ENCODE measurements around the gene KCTD2. TPM values are rescaled to one million over a fixed set of nuclear protein-coding genes. Genes with fewer than 3 reads are reported as not detected.

Gene KCTD2
- total and polyA plus RNA-seq, 2 of the 13 experiments (the other 11 are each of a cell fraction or from before 2014, with no cell fraction given) = 28.3 to 32.6 TPM

GRCh38 chr17:75087182-75087557, 40.1 kb downstream of the KCTD2 start:
- H3K27ac ChIP-seq (ENCODE audit: extremely low read length, insufficient read depth, low read length) = peak overlapping the region; percentile 63
- CTCF ChIA-PET (ENCODE audit: low intra/inter-chr PET ratio, low total read pairs) = interaction anchor here (2.2 kb wide), 1 partner anchor 19 kb away, joined by 7 read pairs; no protein-coding TSS in a partner anchor
- H3K27me3 ChIP-seq (ENCODE audit: control insufficient read depth in 1 of 2, insufficient read depth in 2 of 2, low read length in 2 of 2) = peaks cover 0 to 12% of the 10 kb centered on the region in 2 experiments; a peak in 2 of 5 replicates
- in situ Hi-C loops (cut with HindIII; ENCODE audit: extremely low pct_ligation_motif_present, low pct_unique_long_range_greater_than_20kb) (no loop called here), intact Hi-C loops (cut with micrococcal nuclease; ENCODE audit: unreplicated experiment) (loop anchor here (2.0 to 5.0 kb wide), 2 partner anchors 40 to 52 kb away; partner anchors contain the start of genes ATP5PD and KCTD2)
- no TSS peak for BruUV-seq (replicated peaks)
- peaks cover 97% of the 10 kb centered on the region for H3K4me1 ChIP-seq (ENCODE audit: insufficient read depth, low read length)
- 43% methylated on average over 12 of the region's 12 CpGs for WGBS (ENCODE audit: low lambda C conversion rate)
- no peaks in the 10 kb centered on the region; the same call in 1 of the 2 replicates for H4K20me1 ChIP-seq (ENCODE audit: insufficient read depth, low read length)
- H2AFZ ChIP-seq (ENCODE audit: low read length) = no peak overlapping the region
- H3K79me2 ChIP-seq (ENCODE audit: insufficient read depth, low read length) = no peaks in the 10 kb centered on the region
- POLR2A ChIA-PET = interaction anchor here (0.7 to 3.8 kb wide), 13 partner anchors 8 to 202 kb away, joined by 3 to 20 read pairs (median 12); partner anchors contain the start of genes ARMC7, MRPL58 and SLC25A19
- no peak for FAIRE-seq
- no peaks in the 10 kb centered on the region for H3K9me3 ChIP-seq (ENCODE audit: low read length)
- H3K4me2 ChIP-seq (ENCODE audit: low read depth, low read length) = peak overlapping the region; percentile 90
- H3K36me3 ChIP-seq (replicated peaks in 1 of 2; ENCODE audit: control insufficient read depth in 1 of 2, insufficient read depth in 2 of 2, low read length in 2 of 2) = no peaks in the 10 kb centered on the region
- peak overlapping the region; percentile 66 for H3K9ac ChIP-seq (ENCODE audit: insufficient read depth, low read depth, low read length)
- DNase-seq (ENCODE audit: low spot score) = no peak
- no peak for ATAC-seq
- H3K4me3 ChIP-seq (replicated peaks in 1 of 3; ENCODE audit: insufficient read depth in 1 of 3, low read depth in 2 of 3, low read length in 3 of 3) = peak overlapping the region; percentile 57 to 76 (median 68)
- TF ChIP-seq ZNF530 (CRISPR knock-in tag; IDR thresholded peaks at IDR 0.05; ENCODE audit: low read depth) (no peak), NCOA1 (CRISPR knock-in tag; IDR thresholded peaks at IDR 0.05) (0 out of 2 replicates have a peak, but pooled peaks have one; percentile 59), TBX3 (IDR thresholded peaks at IDR 0.05; ENCODE audit: borderline replicate concordance) (no peak), SKI (IDR thresholded peaks at IDR 0.05; ENCODE audit: partially characterized antibody) (no peak), ZC3H4 (CRISPR knock-in tag; IDR thresholded peaks at IDR 0.05; ENCODE audit: borderline replicate concordance) (peak; percentile 41; the same call in 1 of the 2 replicates), MYC (CRISPR knock-in tag; IDR thresholded peaks at IDR 0.05; ENCODE audit: borderline replicate concordance) (no peak), ZNF546 (CRISPR knock-in tag; conservative IDR thresholded peaks at IDR 0.05) (no peak), ZNF3 (CRISPR knock-in tag; IDR thresholded peaks at IDR 0.05) (no peak), SPEN (CRISPR knock-in tag; IDR thresholded peaks at IDR 0.05; ENCODE audit: low read depth) (peak; percentile 37; the same call in 1 of the 2 replicates), ZNF605 (CRISPR knock-in tag; IDR thresholded peaks at IDR 0.05) (peak; percentile 57; the same call in 1 of the 2 replicates), ZNF792 (CRISPR knock-in tag; IDR thresholded peaks at IDR 0.05) (no peak), ZNF12 (CRISPR knock-in tag; IDR thresholded peaks at IDR 0.05) (no peak), CC2D1A (CRISPR knock-in tag; IDR thresholded peaks at IDR 0.05) (peak; percentile 43; the same call in 1 of the 2 replicates), DMTF1 (CRISPR knock-in tag; IDR thresholded peaks at IDR 0.05) (no peak), EP300 (IDR thresholded peaks at IDR 0.05; ENCODE audit: low read depth in 2 of 2, low read length in 2 of 2) (no peak), EP300 (CRISPR knock-in tag; IDR thresholded peaks at IDR 0.05; ENCODE audit: borderline replicate concordance) (no peak), CHCHD3 (CRISPR knock-in tag; IDR thresholded peaks at IDR 0.05) (0 out of 2 replicates have a peak, but pooled peaks have one; percentile 44)
- TF ChIP-seq, protein P1, sequence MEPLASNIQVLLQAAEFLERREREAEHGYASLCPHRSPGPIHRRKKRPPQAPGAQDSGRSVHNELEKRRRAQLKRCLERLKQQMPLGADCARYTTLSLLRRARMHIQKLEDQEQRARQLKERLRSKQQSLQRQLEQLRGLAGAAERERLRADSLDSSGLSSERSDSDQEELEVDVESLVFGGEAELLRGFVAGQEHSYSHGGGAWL (CRISPR knock-in tag; IDR thresholded peaks at IDR 0.05) = 0 out of 2 replicates have a peak, but pooled peaks have one; percentile 22
- TF ChIP-seq, protein P2, sequence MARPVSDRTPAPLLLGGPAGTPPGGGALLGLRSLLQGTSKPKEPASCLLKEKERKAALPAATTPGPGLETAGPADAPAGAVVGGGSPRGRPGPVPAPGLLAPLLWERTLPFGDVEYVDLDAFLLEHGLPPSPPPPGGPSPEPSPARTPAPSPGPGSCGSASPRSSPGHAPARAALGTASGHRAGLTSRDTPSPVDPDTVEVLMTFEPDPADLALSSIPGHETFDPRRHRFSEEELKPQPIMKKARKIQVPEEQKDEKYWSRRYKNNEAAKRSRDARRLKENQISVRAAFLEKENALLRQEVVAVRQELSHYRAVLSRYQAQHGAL (CRISPR knock-in tag; IDR thresholded peaks at IDR 0.05; ENCODE audit: not compliant biosample characterization) = no peak
- TF ChIP-seq, protein P3, sequence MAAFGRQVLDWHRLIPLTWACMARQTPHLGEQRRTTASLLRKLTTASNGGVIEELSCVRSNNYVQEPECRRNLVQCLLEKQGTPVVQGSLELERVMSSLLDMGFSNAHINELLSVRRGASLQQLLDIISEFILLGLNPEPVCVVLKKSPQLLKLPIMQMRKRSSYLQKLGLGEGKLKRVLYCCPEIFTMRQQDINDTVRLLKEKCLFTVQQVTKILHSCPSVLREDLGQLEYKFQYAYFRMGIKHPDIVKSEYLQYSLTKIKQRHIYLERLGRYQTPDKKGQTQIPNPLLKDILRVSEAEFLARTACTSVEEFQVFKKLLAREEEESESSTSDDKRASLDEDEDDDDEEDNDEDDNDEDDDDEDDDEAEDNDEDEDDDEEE (CRISPR knock-in tag; IDR thresholded peaks at IDR 0.05) = peak; percentile 26; the same call in 1 of the 2 replicates

Measured in HepG2 (cell line).